IPS-18c (cell line): ENCODE results near the gene BCOR.

ENCODE experiments used
- H3K4me3 ChIP-seq: 2 replicates; pipeline ENCODE4 v1.7.0; 2013; ENCODE audit warnings: low read depth, mild to moderate bottlenecking, low read length, moderate library complexity; ENCODE audit not compliant: insufficient read depth
- H3K9me3 ChIP-seq: one replicate; pipeline ENCODE4 v1.6.1; 2013; ENCODE audit warnings: mild to moderate bottlenecking, low read length, moderate library complexity; ENCODE audit not compliant: control insufficient read depth, insufficient read depth

BCOR gene

GRCh38 chrX:40092808-40093435, 4.8 kb downstream of the BCOR start:
- H3K9me3 ChIP-seq, result peaks cover 18% of the 10 kb centered on the region
- H3K4me3 ChIP-seq, result peak overlapping the region; percentile 44; the same call in 1 of the 2 replicates

GRCh38 chrX:40091691-40092421, 5.9 kb downstream of the BCOR start:
- Histone ChIP-seq H3K4me3 (peak overlapping the region; percentile 44), H3K9me3 (peaks cover 18% of the 10 kb centered on the region)

- Histone ChIP-seq H3K4me3 (peak overlapping the region; percentile 44; the same call in 1 of the 2 replicates), H3K9me3 (peaks cover 18% of the 10 kb centered on the region)
Observed at GRCh38 chrX:40090961-40091360, 6.8 kb downstream of the BCOR start.

- Histone ChIP-seq H3K9me3 (peaks cover 18% of the 10 kb centered on the region), H3K4me3 (peak overlapping the region; percentile 36)
Observed at GRCh38 chrX:40090050-40090804, 7.5 kb downstream of the BCOR start.

- Histone ChIP-seq H3K9me3 (peaks cover 13% of the 10 kb centered on the region), H3K4me3 (peak overlapping the region; percentile 40)
Observed at GRCh38 chrX:40088803-40089540, 8.8 kb downstream of the BCOR start.

GRCh38 chrX:40088299-40088625, 9.5 kb downstream of the BCOR start:
- Histone ChIP-seq H3K9me3 (peaks cover 13% of the 10 kb centered on the region), H3K4me3 (peak overlapping the region; percentile 31; the same call in 1 of the 2 replicates)

GRCh38 chrX:40087425-40088298, 10.1 kb downstream of the BCOR start:
- H3K4me3 ChIP-seq, result peak overlapping the region; percentile 31; the same call in 1 of the 2 replicates
- H3K9me3 ChIP-seq, result peaks cover 12% of the 10 kb centered on the region

- Histone ChIP-seq H3K4me3 (no peak overlapping the region), H3K9me3 (peaks cover 3% of the 10 kb centered on the region)
Observed at GRCh38 chrX:40086569-40087335, 11.0 kb downstream of the BCOR start.

GRCh38 chrX:40085714-40086113, 12.0 kb downstream of the BCOR start:
- H3K4me3 ChIP-seq, result no peak overlapping the region
- peaks cover 3% of the 10 kb centered on the region for H3K9me3 ChIP-seq

GRCh38 chrX:40085102-40085551, 12.6 kb downstream of the BCOR start:
- Histone ChIP-seq H3K9me3 (peaks cover 3% of the 10 kb centered on the region), H3K4me3 (no peak overlapping the region)

- peak overlapping the region; percentile 9; the same call in 1 of the 2 replicates for H3K4me3 ChIP-seq
Observed at GRCh38 chrX:40084471-40085101, 13.2 kb downstream of the BCOR start.

GRCh38 chrX:40083979-40084359, 13.8 kb downstream of the BCOR start:
- H3K4me3 ChIP-seq, result peak overlapping the region; percentile 39; the same call in 1 of the 2 replicates

More at GRCh38 chrX:40084471-40085101, 13.2 kb downstream of the BCOR start:
- H3K9me3 ChIP-seq, result no peaks in the 10 kb centered on the region

GRCh38 chrX:40083120-40083978, 14.4 kb downstream of the BCOR start:
- peak overlapping the region; percentile 39 for H3K4me3 ChIP-seq
- H3K9me3 ChIP-seq, result no peaks in the 10 kb centered on the region

More at GRCh38 chrX:40083979-40084359, 13.8 kb downstream of the BCOR start:
- no peaks in the 10 kb centered on the region for H3K9me3 ChIP-seq

- H3K4me3 ChIP-seq, result no peak overlapping the region
- H3K9me3 ChIP-seq, result no peaks in the 10 kb centered on the region
Observed at GRCh38 chrX:40082447-40083119, 15.2 kb downstream of the BCOR start.
